Esophagus muscularis mucosa (tissue), 4 donors: ENCODE results near the gene LILRA6. TPM values are rescaled to one million over a fixed set of nuclear protein-coding genes. Genes with fewer than 3 reads are reported as not detected.

ENCODE experiments used
- DNase-seq: peaks from one replicate; pipeline ENCODE4 v3.0.0-alpha.2; 2017; ENCODE audit errors: extremely low spot score
- H3K27ac ChIP-seq, 4 donors: fragments of 200-600 bp; sonication (generic); replicated peaks in 1 of 4; 1 replicate in 3 of 4; 2 replicates in 1 of 4; pipeline ENCODE4 v1.5.1; 2016 to 2019; ENCODE audit warnings: mild to moderate bottlenecking in 1 of 4
- H3K27me3 ChIP-seq, 4 donors: fragments of 200-600 bp; sonication (generic); one replicate each; pipeline versions ENCODE4 v1.5.1 to v1.6.0; 2016 to 2019
- H3K36me3 ChIP-seq, 4 donors: fragments of 200-600 bp; sonication (generic); one replicate each; pipeline ENCODE4 v1.5.1; 2016 to 2019
- H3K4me1 ChIP-seq, 4 donors: fragments of 200-600 bp; sonication (generic); one replicate each; pipeline ENCODE4 v1.5.1; 2016 to 2019
- H3K4me3 ChIP-seq, 4 donors: fragments of 200-600 bp; sonication (generic); 1 replicate in 2 of 4; 2 replicates in 2 of 4; pipeline ENCODE4 v1.5.1; 2016 to 2019; ENCODE audit warnings: mild to moderate bottlenecking in 4 of 4, moderate library complexity in 1 of 4
- H3K9me3 ChIP-seq, 4 donors: fragments of 200-600 bp; sonication (generic); 1 replicate in 3 of 4; 2 replicates in 1 of 4; pipeline ENCODE4 v1.5.1; 2016 to 2019
- CTCF ChIP-seq, 3 experiments: fragments of 200-600 bp in 2 of 3; fragments of 450-650 bp in 1 of 3; sonication (generic) in 2 of 3; IDR thresholded peaks; one replicate each; pipeline ENCODE4 v1.5.1; 2017 to 2019; ENCODE audit warnings: antibody characterized with exemption in 3 of 3, mild to moderate bottlenecking in 2 of 3, moderate library complexity in 1 of 3
- EP300 ChIP-seq: sonication (generic); formaldehyde crosslinking; IDR thresholded peaks from one replicate; pipeline ENCODE4 v1.6.1; 2017; ENCODE audit warnings: antibody characterized with exemption
- POLR2A ChIP-seq: fragments of 450-650 bp; IDR thresholded peaks from one replicate; pipeline ENCODE4 v1.6.1; 2017; ENCODE audit warnings: antibody characterized with exemption, moderate library complexity, mild to moderate bottlenecking, low read depth
- POLR2AphosphoS5 ChIP-seq, 2 donors: sonication (generic); formaldehyde crosslinking; IDR thresholded peaks; one replicate each; pipeline ENCODE4 v1.6.1; 2017; ENCODE audit warnings: antibody characterized with exemption in 2 of 2
- WGBS: methylation state at CpG from one replicate; pipeline ENCODE4 v1.1.5; 2018; 5-methylcytosine and 5-hydroxymethylcytosine counted together
- intact Hi-C: fragments of 100-400 bp; cut with DNase I; formaldehyde crosslinking; loops from one replicate; pipeline ENCODE4 v1.15.1; 2023
- small RNA-seq, 3 donors: library from RNA; depleted of rRNA; stranded (forward); fragments of <200 nt; gene quantifications; one replicate each; pipeline ENCODE3, GENCODE V24; 2016
- total RNA-seq, 4 donors: library from RNA; depleted of rRNA; stranded (reverse); fragments of >200 nt; gene quantifications; one replicate each; pipeline versions ENCODE4 v1.1.0 to v1.2.1, GENCODE V29; 2016

The LILRA6 gene
- total RNA-seq, 4 donors from 2014 or later = 0.86 to 2.9 (median 2.6) TPM

GRCh38 chr19:54189735-54190502 is 52.7 kb downstream of the LILRA6 start:
- peak; percentile 100 for DNase-seq
- H3K27ac ChIP-seq = peak overlapping the region; percentile 97 to 99 (median 98)

GRCh38 chr19:54189145-54189734 is 53.4 kb downstream of the LILRA6 start, which contains the start of gene MBOAT7:
Gene MBOAT7 (minus strand): TSS chr19:54189580. CDS start chr19:54188508, 1,072 bp downstream.
- H3K4me1 ChIP-seq = peaks cover 24 to 35% (median 34%) of the 10 kb centered on the region in 4 donors
- peaks cover 8 to 35% (median 21%) of the 10 kb centered on the region in 4 donors for H3K36me3 ChIP-seq
- DNase-seq = no peak
- peak within 1 kb of the TSS; percentile 97 to 99 (median 98) for H3K27ac ChIP-seq
- TF ChIP-seq POLR2A (no peak), CTCF (IDR thresholded peaks at IDR 0.05) (peak in 2 of 3 experiments; percentile 42 to 44), EP300 (no peak), POLR2AphosphoS5 (IDR thresholded peaks at IDR 0.05) (peak in 1 of 2 donors; percentile 62)
- intact Hi-C loops = no loop called here
- H3K4me3 ChIP-seq = peak within 1 kb of the TSS; percentile 76 to 93 (median 90)
- H3K9me3 ChIP-seq = no peaks in the 10 kb centered on the region
- 0% methylated on average over 17 of the region's 64 CpGs for WGBS
- H3K27me3 ChIP-seq = no peaks in the 10 kb centered on the region

More at GRCh38 chr19:54189735-54190502, 52.7 kb downstream of the LILRA6 start:
- H3K4me3 ChIP-seq = peak overlapping the region; percentile 76 to 93 (median 90)
- no peaks in the 10 kb centered on the region for H3K9me3 ChIP-seq
- WGBS = 1% methylated on average over 22 of the region's 65 CpGs
- no peaks in the 10 kb centered on the region for H3K27me3 ChIP-seq
- peaks cover 24 to 35% (median 34%) of the 10 kb centered on the region in 4 donors for H3K4me1 ChIP-seq
- H3K36me3 ChIP-seq = peaks cover 12 to 41% (median 27%) of the 10 kb centered on the region in 4 donors
- intact Hi-C loops = no loop called here
- peak; percentile 60 for TF ChIP-seq POLR2A
- TF ChIP-seq POLR2AphosphoS5 (IDR thresholded peaks at IDR 0.05) = peak; percentile 85 to 93
- TF ChIP-seq EP300 = no peak

- intact Hi-C loops = no loop called here
- H3K27ac ChIP-seq = peak overlapping the region; percentile 97 to 99 (median 98)
- no peak for DNase-seq
- H3K9me3 ChIP-seq = no peaks in the 10 kb centered on the region
- no peaks in the 10 kb centered on the region for H3K27me3 ChIP-seq
- peaks cover 3 to 29% (median 15%) of the 10 kb centered on the region in 4 donors for H3K36me3 ChIP-seq
- 20% methylated on average over 11 of the region's 12 CpGs for WGBS
- peak overlapping the region; percentile 76 to 93 (median 90) for H3K4me3 ChIP-seq
- TF ChIP-seq POLR2A (no peak), CTCF (IDR thresholded peaks at IDR 0.05) (no peak), EP300 (no peak), POLR2AphosphoS5 (IDR thresholded peaks at IDR 0.05) (no peak)
- H3K4me1 ChIP-seq = peaks cover 24 to 35% (median 34%) of the 10 kb centered on the region in 4 donors
Observed at GRCh38 chr19:54188215-54188871, 54.2 kb downstream of the LILRA6 start.

- Histone ChIP-seq H3K4me3 (no peak overlapping the region), H3K9me3 (no peaks in the 10 kb centered on the region), H3K27me3 (no peaks in the 10 kb centered on the region), H3K4me1 (peaks cover 17 to 26% (median 22%) of the 10 kb centered on the region in 4 donors), H3K27ac (no peak overlapping the region), H3K36me3 (peaks cover 0 to 22% (median 9%) of the 10 kb centered on the region in 4 donors)
- no peak for DNase-seq
- intact Hi-C loops = no loop called here
- 88% methylated on average over 11 of the region's 11 CpGs for WGBS
- TF ChIP-seq POLR2AphosphoS5 (IDR thresholded peaks at IDR 0.05) (no peak), CTCF (IDR thresholded peaks at IDR 0.05) (no peak), EP300 (no peak), POLR2A (no peak)
Observed at GRCh38 chr19:54186934-54187381, 55.6 kb downstream of the LILRA6 start.

Small RNAs within 50 kb of the gene (small RNA-seq; reads per million reads assigned to genes)
- gene MIR4752 (0 reads per million in 3 donors), gene RNU6-1307P (0 reads per million in 3 donors)

Other genes with a start within 250 kb of the LILRA6 start
- under 1 TPM in 1 of 4 donors, not detected in 3; 0.33 TPM for gene VSTM1, start 178.9 kb downstream of the LILRA6 start, total RNA-seq
- not detected for gene TARM1, start 161.4 kb downstream of the LILRA6 start, total RNA-seq
- 1 to 10 TPM in 3 of 4 donors, under 1 TPM in 1; 0.29 to 5.0 (median 1.6) TPM for gene OSCAR, start 142.0 kb downstream of the LILRA6 start, total RNA-seq
- 10 to 100 TPM in 3 of 4 donors, 1 to 10 TPM in 1; 9.1 to 50.9 (median 26.4) TPM for gene NDUFA3, start 139.9 kb downstream of the LILRA6 start, total RNA-seq
- 10 to 100 TPM; 10.8 to 26.6 (median 19.8) TPM for gene TFPT, start 127.1 kb downstream of the LILRA6 start, total RNA-seq
- gene PRPF31, start 127.0 kb downstream of the LILRA6 start, total RNA-seq = 10 to 100 TPM; 44.9 to 64.3 (median 56.0) TPM
- gene CNOT3, start 105.0 kb downstream of the LILRA6 start, total RNA-seq = 10 to 100 TPM; 15.1 to 25.3 (median 21.1) TPM
- gene LENG1, start 83.1 kb downstream of the LILRA6 start, total RNA-seq = 10 to 100 TPM in 3 of 4 donors, 1 to 10 TPM in 1; 10.0 to 12.7 (median 11.5) TPM
- gene TMC4, start 69.6 kb downstream of the LILRA6 start, total RNA-seq = under 1 TPM in 3 of 4 donors, not detected in 1; 0.26 to 0.98 (median 0.33) TPM
- gene MBOAT7, start 53.2 kb downstream of the LILRA6 start, total RNA-seq = 10 to 100 TPM; 40.3 to 83.2 (median 59.4) TPM
- 100 to 1,000 TPM in 1 of 4 donors, 10 to 100 TPM in 3; 49.4 to 103 (median 86.8) TPM for gene TSEN34, start 51.5 kb downstream of the LILRA6 start, total RNA-seq
- 1,000 to 10,000 TPM; 1,410 to 2,465 (median 1,750) TPM for gene RPS9, start 41.9 kb downstream of the LILRA6 start, total RNA-seq
- gene LILRB3, start 19.8 kb downstream of the LILRA6 start, total RNA-seq = 10 to 100 TPM in 2 of 4 donors, 1 to 10 TPM in 2; 9.1 to 36.1 (median 11.3) TPM
- 10 to 100 TPM; 16.6 to 26.6 (median 21.4) TPM for gene LILRB5, start 14.5 kb upstream of the LILRA6 start, total RNA-seq
- gene LILRB2, start 38.3 kb upstream of the LILRA6 start, total RNA-seq = 1 to 10 TPM; 2.1 to 5.6 (median 2.6) TPM
- gene LILRA5, start 70.4 kb upstream of the LILRA6 start, total RNA-seq = 10 to 100 TPM in 1 of 4 donors, 1 to 10 TPM in 3; 1.5 to 12.1 (median 2.7) TPM
- gene LILRA4, start 96.4 kb upstream of the LILRA6 start, total RNA-seq = not detected
- 10 to 100 TPM in 3 of 4 donors, 1 to 10 TPM in 1; 7.6 to 23.4 (median 13.0) TPM for gene LAIR1, start 122.1 kb upstream of the LILRA6 start, total RNA-seq
- gene TTYH1, start 172.7 kb upstream of the LILRA6 start, total RNA-seq = 1 to 10 TPM in 3 of 4 donors, under 1 TPM in 1; 0.83 to 8.0 (median 5.6) TPM
- 100 to 1,000 TPM in 1 of 4 donors, 10 to 100 TPM in 3; 42.9 to 115 (median 72.2) TPM for gene LENG8, start 206.4 kb upstream of the LILRA6 start, total RNA-seq
- gene LENG9, start 221.0 kb upstream of the LILRA6 start, total RNA-seq = 1 to 10 TPM; 5.4 to 9.3 (median 8.1) TPM
- gene CDC42EP5, start 230.5 kb upstream of the LILRA6 start, total RNA-seq = 10 to 100 TPM; 10.8 to 27.1 (median 20.6) TPM